GM18505 (cell line): ENCODE data around the gene CALN1.
A peak's percentile ranks its signal among the peaks of the same experiment; 100 is the strongest.

Experiments used
- ATAC-seq: cut with Tn5 transposase; IDR thresholded peaks from one replicate; pipeline ENCODE4 v1.9.1; 2021; ENCODE audit not compliant: unreplicated experiment
- POLR2A ChIP-seq: IDR thresholded peaks from 4 replicates; pipeline ENCODE4 v1.6.1; 2011; ENCODE audit warnings: borderline replicate concordance; ENCODE audit not compliant: insufficient read depth, insufficient read length; ENCODE audit errors: extremely low read depth

CALN1 gene

GRCh38 chr7:71772779-71773178 is 639.4 kb downstream of the CALN1 start:
- TF ChIP-seq POLR2A: no peak
- ATAC-seq: no peak

- TF ChIP-seq POLR2A: no peak
- no peak for ATAC-seq
Measured at GRCh38 chr7:71770269-71770907, 641.8 kb downstream of the CALN1 start.

- TF ChIP-seq POLR2A: no peak
- no peak for ATAC-seq
Measured at GRCh38 chr7:71769326-71769725, 642.8 kb downstream of the CALN1 start.

GRCh38 chr7:71768450-71768849 is 643.7 kb downstream of the CALN1 start:
- no peak for TF ChIP-seq POLR2A
- no peak for ATAC-seq

- ATAC-seq: no peak
- no peak for TF ChIP-seq POLR2A
Measured at GRCh38 chr7:71766016-71766415, 646.1 kb downstream of the CALN1 start.

- ATAC-seq: no peak
- no peak for TF ChIP-seq POLR2A
Measured at GRCh38 chr7:71761336-71761735, 650.8 kb downstream of the CALN1 start.

GRCh38 chr7:71754828-71755227 is 657.3 kb downstream of the CALN1 start:
- no peak for ATAC-seq
- no peak for TF ChIP-seq POLR2A

GRCh38 chr7:71753956-71754664 is 658.0 kb downstream of the CALN1 start:
- TF ChIP-seq POLR2A: no peak
- ATAC-seq: no peak

GRCh38 chr7:71753236-71753635 is 658.9 kb downstream of the CALN1 start:
- no peak for TF ChIP-seq POLR2A
- ATAC-seq: no peak

GRCh38 chr7:71752171-71752935 is 659.8 kb downstream of the CALN1 start:
- TF ChIP-seq POLR2A: no peak
- ATAC-seq: peak; percentile 59

- no peak for ATAC-seq
- TF ChIP-seq POLR2A: no peak
Measured at GRCh38 chr7:71750290-71750689, 661.8 kb downstream of the CALN1 start.

- TF ChIP-seq POLR2A: no peak
- no peak for ATAC-seq
Measured at GRCh38 chr7:71746006-71746405, 666.1 kb downstream of the CALN1 start.

GRCh38 chr7:71740174-71740560 is 672.0 kb downstream of the CALN1 start:
- no peak for TF ChIP-seq POLR2A
- no peak for ATAC-seq
